Ovary (tissue), 3 donors: ENCODE measurements around the gene NDST3.

Source experiments
- EP300 ChIP-seq: sonication (generic); formaldehyde crosslinking; IDR thresholded peaks from one replicate; pipeline ENCODE4 v1.6.1; 2017; ENCODE audit warnings: antibody characterized with exemption
- TF ChIP-seq, protein P1 (sequence below), 3 donors: fragments of 450-650 bp in 2 of 3; fragments of 200-600 bp in 1 of 3; IDR thresholded peaks; one replicate each; pipeline versions ENCODE4 v1.5.1 to v1.8.0; 2016 to 2022; ENCODE audit warnings: antibody characterized with exemption in 3 of 3, mild to moderate bottlenecking in 1 of 3
- donor health status: DM: no; HTN: no; CAD: no.

- no peak for TF ChIP-seq EP300
- TF ChIP-seq, protein P1, sequence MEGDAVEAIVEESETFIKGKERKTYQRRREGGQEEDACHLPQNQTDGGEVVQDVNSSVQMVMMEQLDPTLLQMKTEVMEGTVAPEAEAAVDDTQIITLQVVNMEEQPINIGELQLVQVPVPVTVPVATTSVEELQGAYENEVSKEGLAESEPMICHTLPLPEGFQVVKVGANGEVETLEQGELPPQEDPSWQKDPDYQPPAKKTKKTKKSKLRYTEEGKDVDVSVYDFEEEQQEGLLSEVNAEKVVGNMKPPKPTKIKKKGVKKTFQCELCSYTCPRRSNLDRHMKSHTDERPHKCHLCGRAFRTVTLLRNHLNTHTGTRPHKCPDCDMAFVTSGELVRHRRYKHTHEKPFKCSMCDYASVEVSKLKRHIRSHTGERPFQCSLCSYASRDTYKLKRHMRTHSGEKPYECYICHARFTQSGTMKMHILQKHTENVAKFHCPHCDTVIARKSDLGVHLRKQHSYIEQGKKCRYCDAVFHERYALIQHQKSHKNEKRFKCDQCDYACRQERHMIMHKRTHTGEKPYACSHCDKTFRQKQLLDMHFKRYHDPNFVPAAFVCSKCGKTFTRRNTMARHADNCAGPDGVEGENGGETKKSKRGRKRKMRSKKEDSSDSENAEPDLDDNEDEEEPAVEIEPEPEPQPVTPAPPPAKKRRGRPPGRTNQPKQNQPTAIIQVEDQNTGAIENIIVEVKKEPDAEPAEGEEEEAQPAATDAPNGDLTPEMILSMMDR (IDR thresholded peaks at IDR 0.05): no peak
Observed at GRCh38 chr4:118154649-118155048, 120.4 kb downstream of the NDST3 start.
